Liver (tissue), 3 donors: ENCODE measurements around the gene TRMT11.
A peak's percentile ranks its signal among the peaks of the same experiment; 100 is the strongest.

Source experiments
- EGR1 ChIP-seq, 2 donors: IDR thresholded peaks; 2 replicates each; pipeline ENCODE4 v1.6.1; 2016 to 2018; ENCODE audit warnings: antibody characterized with exemption in 2 of 2, low read depth in 2 of 2
- MAX ChIP-seq: IDR thresholded peaks from 2 replicates; pipeline ENCODE4 v1.6.1; 2016; ENCODE audit warnings: antibody characterized with exemption
- RAD21 ChIP-seq, 2 donors: IDR thresholded peaks; 2 replicates each; pipeline ENCODE4 v1.6.1; 2016; ENCODE audit warnings: antibody characterized with exemption in 2 of 2, mild to moderate bottlenecking in 2 of 2
- REST ChIP-seq: IDR thresholded peaks from 2 replicates; pipeline ENCODE4 v1.6.1; 2016; ENCODE audit warnings: antibody characterized with exemption, mild to moderate bottlenecking
- SP1 ChIP-seq: IDR thresholded peaks from 2 replicates; pipeline ENCODE4 v1.6.1; 2018; ENCODE audit warnings: antibody characterized with exemption, mild to moderate bottlenecking
- TAF1 ChIP-seq: conservative IDR thresholded peaks from 2 replicates; pipeline ENCODE4 v1.6.1; 2016; ENCODE audit warnings: antibody characterized with exemption, mild to moderate bottlenecking
- TF ChIP-seq, protein P1 (sequence below): fragments of 150-350 bp; IDR thresholded peaks from 2 replicates; pipeline ENCODE4 v1.5.1; 2017; ENCODE audit warnings: improper control_type of control experiment, low read depth, low read length; ENCODE audit not compliant: missing input control
- TF ChIP-seq, protein P2 (sequence below): IDR thresholded peaks from 2 replicates; pipeline ENCODE4 v1.6.1; 2016; ENCODE audit warnings: antibody characterized with exemption
- TF ChIP-seq, protein P3 (sequence below): IDR thresholded peaks from 2 replicates; pipeline ENCODE4 v1.6.1; 2016; ENCODE audit warnings: antibody characterized with exemption
- donor health status: healthy.
- donor health status: healthy.

GRCh38 chr6:125956506-125957390, 29.6 kb upstream of the TRMT11 start, which contains the start of gene HINT3:
- peak; percentile 88 to 92 for TF ChIP-seq RAD21 (IDR thresholded peaks at IDR 0.05)
- TF ChIP-seq, protein P1, sequence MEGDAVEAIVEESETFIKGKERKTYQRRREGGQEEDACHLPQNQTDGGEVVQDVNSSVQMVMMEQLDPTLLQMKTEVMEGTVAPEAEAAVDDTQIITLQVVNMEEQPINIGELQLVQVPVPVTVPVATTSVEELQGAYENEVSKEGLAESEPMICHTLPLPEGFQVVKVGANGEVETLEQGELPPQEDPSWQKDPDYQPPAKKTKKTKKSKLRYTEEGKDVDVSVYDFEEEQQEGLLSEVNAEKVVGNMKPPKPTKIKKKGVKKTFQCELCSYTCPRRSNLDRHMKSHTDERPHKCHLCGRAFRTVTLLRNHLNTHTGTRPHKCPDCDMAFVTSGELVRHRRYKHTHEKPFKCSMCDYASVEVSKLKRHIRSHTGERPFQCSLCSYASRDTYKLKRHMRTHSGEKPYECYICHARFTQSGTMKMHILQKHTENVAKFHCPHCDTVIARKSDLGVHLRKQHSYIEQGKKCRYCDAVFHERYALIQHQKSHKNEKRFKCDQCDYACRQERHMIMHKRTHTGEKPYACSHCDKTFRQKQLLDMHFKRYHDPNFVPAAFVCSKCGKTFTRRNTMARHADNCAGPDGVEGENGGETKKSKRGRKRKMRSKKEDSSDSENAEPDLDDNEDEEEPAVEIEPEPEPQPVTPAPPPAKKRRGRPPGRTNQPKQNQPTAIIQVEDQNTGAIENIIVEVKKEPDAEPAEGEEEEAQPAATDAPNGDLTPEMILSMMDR, result peak; percentile 86
- no peak for TF ChIP-seq TAF1
- peak; percentile 60 for TF ChIP-seq SP1
- TF ChIP-seq, protein P2, sequence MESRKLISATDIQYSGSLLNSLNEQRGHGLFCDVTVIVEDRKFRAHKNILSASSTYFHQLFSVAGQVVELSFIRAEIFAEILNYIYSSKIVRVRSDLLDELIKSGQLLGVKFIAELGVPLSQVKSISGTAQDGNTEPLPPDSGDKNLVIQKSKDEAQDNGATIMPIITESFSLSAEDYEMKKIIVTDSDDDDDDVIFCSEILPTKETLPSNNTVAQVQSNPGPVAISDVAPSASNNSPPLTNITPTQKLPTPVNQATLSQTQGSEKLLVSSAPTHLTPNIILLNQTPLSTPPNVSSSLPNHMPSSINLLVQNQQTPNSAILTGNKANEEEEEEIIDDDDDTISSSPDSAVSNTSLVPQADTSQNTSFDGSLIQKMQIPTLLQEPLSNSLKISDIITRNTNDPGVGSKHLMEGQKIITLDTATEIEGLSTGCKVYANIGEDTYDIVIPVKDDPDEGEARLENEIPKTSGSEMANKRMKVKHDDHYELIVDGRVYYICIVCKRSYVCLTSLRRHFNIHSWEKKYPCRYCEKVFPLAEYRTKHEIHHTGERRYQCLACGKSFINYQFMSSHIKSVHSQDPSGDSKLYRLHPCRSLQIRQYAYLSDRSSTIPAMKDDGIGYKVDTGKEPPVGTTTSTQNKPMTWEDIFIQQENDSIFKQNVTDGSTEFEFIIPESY, result no peak
- TF ChIP-seq, protein P3, sequence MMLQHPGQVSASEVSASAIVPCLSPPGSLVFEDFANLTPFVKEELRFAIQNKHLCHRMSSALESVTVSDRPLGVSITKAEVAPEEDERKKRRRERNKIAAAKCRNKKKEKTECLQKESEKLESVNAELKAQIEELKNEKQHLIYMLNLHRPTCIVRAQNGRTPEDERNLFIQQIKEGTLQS, result peak; percentile 36
- TF ChIP-seq MAX, result peak; percentile 13
- no peak for TF ChIP-seq EGR1 (IDR thresholded peaks at IDR 0.05; ENCODE audit: low read depth in 2 of 2)
- peak; percentile 64 for TF ChIP-seq REST
